ENCODE measurements around the gene WDR86.

GRCh38 chr7:151393031-151393977 is 16.5 kb downstream of the WDR86 start:
- TF ChIP-seq, protein P1, sequence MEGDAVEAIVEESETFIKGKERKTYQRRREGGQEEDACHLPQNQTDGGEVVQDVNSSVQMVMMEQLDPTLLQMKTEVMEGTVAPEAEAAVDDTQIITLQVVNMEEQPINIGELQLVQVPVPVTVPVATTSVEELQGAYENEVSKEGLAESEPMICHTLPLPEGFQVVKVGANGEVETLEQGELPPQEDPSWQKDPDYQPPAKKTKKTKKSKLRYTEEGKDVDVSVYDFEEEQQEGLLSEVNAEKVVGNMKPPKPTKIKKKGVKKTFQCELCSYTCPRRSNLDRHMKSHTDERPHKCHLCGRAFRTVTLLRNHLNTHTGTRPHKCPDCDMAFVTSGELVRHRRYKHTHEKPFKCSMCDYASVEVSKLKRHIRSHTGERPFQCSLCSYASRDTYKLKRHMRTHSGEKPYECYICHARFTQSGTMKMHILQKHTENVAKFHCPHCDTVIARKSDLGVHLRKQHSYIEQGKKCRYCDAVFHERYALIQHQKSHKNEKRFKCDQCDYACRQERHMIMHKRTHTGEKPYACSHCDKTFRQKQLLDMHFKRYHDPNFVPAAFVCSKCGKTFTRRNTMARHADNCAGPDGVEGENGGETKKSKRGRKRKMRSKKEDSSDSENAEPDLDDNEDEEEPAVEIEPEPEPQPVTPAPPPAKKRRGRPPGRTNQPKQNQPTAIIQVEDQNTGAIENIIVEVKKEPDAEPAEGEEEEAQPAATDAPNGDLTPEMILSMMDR (optimal IDR thresholded peaks at IDR 0.05 in 1 of 3, IDR thresholded peaks at IDR 0.05 in 1 of 3, conservative IDR thresholded peaks at IDR 0.05 in 1 of 3; ENCODE audit: extremely low read depth in 1 of 3, insufficient read depth in 2 of 3, low read length in 3 of 3) = no peak
- TF ChIP-seq EZH2 (IDR thresholded peaks at IDR 0.05; ENCODE audit: low read length) = no peak
